ENCODE measurements around the gene CLCN4.

The CLCN4 gene

DNA sequence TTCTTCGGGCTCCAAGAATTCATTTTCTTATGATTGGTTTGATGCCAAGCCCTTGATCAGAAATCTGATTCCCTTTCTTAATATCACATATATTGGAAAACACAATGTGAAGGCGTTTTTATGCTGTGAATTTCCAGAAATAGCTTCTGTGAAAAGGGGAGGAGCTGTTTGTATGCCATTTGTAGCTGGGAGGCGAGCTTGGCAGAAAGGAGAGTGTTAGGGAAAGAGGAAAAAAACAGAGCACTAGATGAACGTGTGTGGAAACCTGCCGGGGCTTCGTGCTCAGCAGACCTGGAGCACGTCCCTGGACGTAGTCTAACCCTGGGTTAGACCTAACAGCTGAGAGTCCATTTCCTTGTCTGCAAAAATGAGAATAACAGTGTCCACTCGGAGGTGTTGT lies 3.4 kb downstream of the CLCN4 start:
- H3K27me3 ChIP-seq (ENCODE audit: control insufficient read depth, insufficient read depth, low read length): no peaks in the 10 kb centered on the region
- H3K27ac ChIP-seq: no peak overlapping the region
- H3K4me3 ChIP-seq (ENCODE audit: low read depth, low read length): no peak overlapping the region
- TF ChIP-seq, protein P1, sequence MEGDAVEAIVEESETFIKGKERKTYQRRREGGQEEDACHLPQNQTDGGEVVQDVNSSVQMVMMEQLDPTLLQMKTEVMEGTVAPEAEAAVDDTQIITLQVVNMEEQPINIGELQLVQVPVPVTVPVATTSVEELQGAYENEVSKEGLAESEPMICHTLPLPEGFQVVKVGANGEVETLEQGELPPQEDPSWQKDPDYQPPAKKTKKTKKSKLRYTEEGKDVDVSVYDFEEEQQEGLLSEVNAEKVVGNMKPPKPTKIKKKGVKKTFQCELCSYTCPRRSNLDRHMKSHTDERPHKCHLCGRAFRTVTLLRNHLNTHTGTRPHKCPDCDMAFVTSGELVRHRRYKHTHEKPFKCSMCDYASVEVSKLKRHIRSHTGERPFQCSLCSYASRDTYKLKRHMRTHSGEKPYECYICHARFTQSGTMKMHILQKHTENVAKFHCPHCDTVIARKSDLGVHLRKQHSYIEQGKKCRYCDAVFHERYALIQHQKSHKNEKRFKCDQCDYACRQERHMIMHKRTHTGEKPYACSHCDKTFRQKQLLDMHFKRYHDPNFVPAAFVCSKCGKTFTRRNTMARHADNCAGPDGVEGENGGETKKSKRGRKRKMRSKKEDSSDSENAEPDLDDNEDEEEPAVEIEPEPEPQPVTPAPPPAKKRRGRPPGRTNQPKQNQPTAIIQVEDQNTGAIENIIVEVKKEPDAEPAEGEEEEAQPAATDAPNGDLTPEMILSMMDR (IDR thresholded peaks at IDR 0.05): no peak
- H3K9me3 ChIP-seq (ENCODE audit: control insufficient read depth, low read length): no peaks in the 10 kb centered on the region
- no peaks in the 10 kb centered on the region for H3K4me1 ChIP-seq
- no peak overlapping the region for H3K4me2 ChIP-seq (ENCODE audit: low read length)
- H2AFZ ChIP-seq: no peak overlapping the region
- H3K79me2 ChIP-seq: peaks cover 24% of the 10 kb centered on the region
- no peaks in the 10 kb centered on the region for H3K36me3 ChIP-seq (ENCODE audit: control insufficient read depth, insufficient read depth, low read length)
- H3K9ac ChIP-seq: no peak overlapping the region

DNA sequence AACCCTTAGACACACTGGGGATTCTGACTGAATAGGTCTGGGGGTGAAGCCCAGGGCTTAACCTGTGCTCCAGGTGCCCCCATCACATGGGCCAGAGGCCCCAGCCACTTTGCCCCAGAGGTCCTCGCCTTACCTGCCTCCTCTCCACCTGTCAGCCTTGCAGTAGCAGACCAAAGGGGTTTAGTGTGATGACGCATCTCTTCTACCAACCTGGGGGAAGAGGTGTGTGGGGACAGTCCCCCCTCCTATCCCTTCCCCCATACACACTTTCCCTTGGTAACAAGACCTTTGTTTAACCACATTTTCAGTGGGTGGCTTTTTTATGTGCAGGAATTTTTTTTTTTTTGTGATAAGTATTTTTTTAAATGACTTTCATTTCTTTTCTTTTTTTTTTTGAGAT lies 6.3 kb downstream of the CLCN4 start:
- H3K4me3 ChIP-seq (ENCODE audit: low read depth, low read length): no peak overlapping the region
- peaks cover 24% of the 10 kb centered on the region for H3K79me2 ChIP-seq

DNA sequence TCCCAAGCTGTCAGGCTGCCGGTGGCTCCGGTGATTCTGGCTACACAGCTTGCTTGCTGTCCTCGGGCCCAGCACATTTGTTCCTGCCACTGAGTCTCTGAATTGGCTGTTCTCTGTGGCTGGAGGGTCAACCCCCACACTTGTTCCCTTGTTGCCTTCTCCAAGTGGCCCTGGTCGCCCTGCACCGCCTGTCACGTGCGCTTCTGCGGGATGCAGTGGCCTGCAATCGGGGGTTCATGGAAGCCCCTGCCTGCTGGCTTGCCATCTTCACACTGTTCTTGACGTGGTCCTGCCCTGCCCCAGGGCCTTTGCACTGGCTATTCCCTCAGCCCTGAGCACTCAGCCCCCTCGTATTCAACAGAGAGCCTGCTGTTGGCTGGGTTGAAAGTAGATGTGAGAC lies 8.1 kb downstream of the CLCN4 start:
- no peaks in the 10 kb centered on the region for H3K36me3 ChIP-seq (ENCODE audit: control insufficient read depth, insufficient read depth, low read length)
- no peak overlapping the region for H2AFZ ChIP-seq
- H3K27ac ChIP-seq: no peak overlapping the region
- no peak overlapping the region for H3K9ac ChIP-seq
- H3K4me2 ChIP-seq (ENCODE audit: low read length): no peak overlapping the region
- H3K9me3 ChIP-seq (ENCODE audit: control insufficient read depth, low read length): no peaks in the 10 kb centered on the region
- peaks cover 16% of the 10 kb centered on the region for H3K79me2 ChIP-seq
- TF ChIP-seq, protein P1 (IDR thresholded peaks at IDR 0.05): no peak
- peaks cover 18% of the 10 kb centered on the region for H3K4me1 ChIP-seq
- H3K27me3 ChIP-seq (ENCODE audit: control insufficient read depth, insufficient read depth, low read length): no peaks in the 10 kb centered on the region
- no peak overlapping the region for H3K4me3 ChIP-seq (ENCODE audit: low read depth, low read length)

More for the DNA sequence above, 6.3 kb downstream of the CLCN4 start:
- H3K9ac ChIP-seq: no peak overlapping the region
- no peak overlapping the region for H2AFZ ChIP-seq
- H3K27ac ChIP-seq: no peak overlapping the region
- H3K36me3 ChIP-seq (ENCODE audit: control insufficient read depth, insufficient read depth, low read length): no peaks in the 10 kb centered on the region
- H3K4me1 ChIP-seq: peaks cover 14% of the 10 kb centered on the region
- no peaks in the 10 kb centered on the region for H3K9me3 ChIP-seq (ENCODE audit: control insufficient read depth, low read length)
- no peaks in the 10 kb centered on the region for H3K27me3 ChIP-seq (ENCODE audit: control insufficient read depth, insufficient read depth, low read length)
- H3K4me2 ChIP-seq (ENCODE audit: low read length): no peak overlapping the region
- TF ChIP-seq, protein P1 (IDR thresholded peaks at IDR 0.05): no peak

DNA sequence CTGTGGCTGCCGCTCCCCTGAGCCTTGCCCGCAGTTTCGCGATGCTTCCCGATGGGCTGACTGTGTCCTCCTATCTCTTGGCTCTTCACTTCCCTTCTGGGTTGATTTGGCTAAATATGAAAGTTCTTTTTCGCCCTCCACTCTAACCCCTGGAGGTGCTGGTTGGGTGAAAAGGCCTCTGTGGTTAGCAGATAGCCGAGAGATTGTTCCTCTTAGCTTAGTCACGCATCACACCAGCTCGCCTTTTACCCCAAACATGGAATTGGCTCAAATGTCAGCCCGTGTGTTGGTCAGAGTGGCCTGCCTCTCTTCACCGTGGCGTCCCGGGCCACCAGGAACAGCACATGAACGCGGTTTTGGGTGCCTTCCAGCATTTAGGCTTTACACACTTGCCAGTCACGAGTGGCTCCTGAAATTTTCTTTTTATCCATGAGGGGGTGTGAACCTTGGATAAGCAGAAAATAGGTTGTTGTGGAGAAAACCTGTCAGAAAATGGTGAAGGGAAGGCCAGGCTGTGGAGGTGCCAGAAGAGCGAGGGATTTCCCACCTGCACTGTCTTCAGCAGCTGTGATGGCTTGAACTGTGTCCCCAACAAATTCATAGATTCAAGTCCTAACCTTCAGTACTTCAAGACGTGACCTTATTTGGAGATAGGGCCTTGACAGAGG lies 8.9 kb downstream of the CLCN4 start:
- peaks cover 10% of the 10 kb centered on the region for H3K79me2 ChIP-seq
- peaks cover 18% of the 10 kb centered on the region for H3K4me1 ChIP-seq
- no peaks in the 10 kb centered on the region for H3K9me3 ChIP-seq (ENCODE audit: control insufficient read depth, low read length)
- no peak overlapping the region for H3K4me2 ChIP-seq (ENCODE audit: low read length)
- no peak overlapping the region for H3K4me3 ChIP-seq (ENCODE audit: low read depth, low read length)
- H3K9ac ChIP-seq: no peak overlapping the region
- TF ChIP-seq, protein P1 (IDR thresholded peaks at IDR 0.05): no peak
- no peak overlapping the region for H2AFZ ChIP-seq
- H3K27me3 ChIP-seq (ENCODE audit: control insufficient read depth, insufficient read depth, low read length): no peaks in the 10 kb centered on the region
- H3K36me3 ChIP-seq (ENCODE audit: control insufficient read depth, insufficient read depth, low read length): no peaks in the 10 kb centered on the region
- H3K27ac ChIP-seq: peak overlapping the region; percentile 76

DNA sequence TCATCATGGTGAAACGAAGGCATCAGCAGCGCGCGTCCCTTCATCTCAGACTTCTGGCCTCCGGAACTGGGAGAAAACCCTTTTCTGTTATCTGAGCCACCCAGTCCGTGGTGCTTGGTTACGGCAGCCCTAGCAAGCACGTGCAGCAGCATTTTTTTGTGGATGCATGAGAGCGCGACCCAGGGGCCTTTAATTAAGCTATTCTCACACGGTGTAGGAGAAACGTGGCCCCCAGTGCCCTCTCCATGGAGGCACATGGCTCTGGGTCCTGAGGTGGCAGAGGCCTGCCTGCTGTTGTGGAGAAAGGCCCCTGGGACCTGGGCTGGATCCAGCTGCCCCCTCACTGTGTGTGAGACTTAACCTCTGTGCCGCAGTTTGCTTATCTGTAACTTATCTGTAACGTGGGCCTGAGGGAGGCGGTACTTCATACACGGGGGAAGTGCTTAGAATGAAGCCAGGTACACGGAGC lies 9.5 kb downstream of the CLCN4 start:
- Histone ChIP-seq H3K4me2 (ENCODE audit: low read length) (no peak overlapping the region), H3K9ac (no peak overlapping the region), H2AFZ (no peak overlapping the region), H3K27me3 (ENCODE audit: control insufficient read depth, insufficient read depth, low read length) (no peaks in the 10 kb centered on the region), H3K9me3 (ENCODE audit: control insufficient read depth, low read length) (no peaks in the 10 kb centered on the region), H3K27ac (peak overlapping the region; percentile 76), H3K36me3 (ENCODE audit: control insufficient read depth, insufficient read depth, low read length) (no peaks in the 10 kb centered on the region), H3K79me2 (peaks cover 10% of the 10 kb centered on the region), H3K4me1 (peaks cover 18% of the 10 kb centered on the region), H3K4me3 (ENCODE audit: low read depth, low read length) (no peak overlapping the region)
- TF ChIP-seq, protein P1 (IDR thresholded peaks at IDR 0.05): no peak

Data from parathyroid adenoma (tissue), 2 donors.